NCI-H460 (cell line): ENCODE measurements around the gene PIH1D1. TPM values are rescaled to one million over a fixed set of nuclear protein-coding genes. Genes with fewer than 3 reads are reported as not detected.

ENCODE experiments used
- DNase-seq: peaks from one replicate; pipeline ENCODE4 v3.0.0-alpha.2; 2016; ENCODE audit warnings: low read depth; ENCODE audit errors: extremely low read depth
- small RNA-seq, 2 experiments: library from RNA; depleted of rRNA; stranded (forward); fragments of <200 nt; gene quantifications; one replicate each; pipeline ENCODE3, GENCODE V24; 2014
- total RNA-seq: library from RNA; depleted of rRNA; stranded (reverse); fragments of >200 nt; shearing (Covaris generic); gene quantifications from 2 replicates; pipeline ENCODE4 v1.2.3, GENCODE V29; 2014; rRNA removed

PIH1D1 gene
- total RNA-seq, 1 experiment from 2014 or later: 48.5 TPM

GRCh38 chr19:49398001-49398615 lies 53.5 kb downstream of the PIH1D1 start:
- DNase-seq: no peak

GRCh38 chr19:49396738-49397505 lies 54.7 kb downstream of the PIH1D1 start:
- DNase-seq: no peak

Small RNA genes within 50 kb of the gene (small RNA-seq; reads per million reads assigned to genes)
- gene MIR150 (0 reads per million in 2 experiments), gene SNORD32A (0 reads per million in 2 experiments), gene SNORD33 (0 reads per million in 2 experiments), gene SNORD34 (0 reads per million in 2 experiments), gene SNORD35A (0 reads per million in 2 experiments), gene SNORD35B (0 reads per million in 2 experiments)

Other genes starting within 250 kb of the PIH1D1 start
- gene SLC6A16, start 126.6 kb downstream of the PIH1D1 start, total RNA-seq: 0.30 and 0.43 TPM in 2 replicates
- not detected in 2 replicates for gene CD37, start 116.4 kb downstream of the PIH1D1 start, total RNA-seq
- 13.7 and 13.8 TPM in 2 replicates for gene TEAD2, start 89.4 kb downstream of the PIH1D1 start, total RNA-seq
- not detected in 2 replicates for gene DKKL1, start 87.9 kb downstream of the PIH1D1 start, total RNA-seq
- gene KASH5, start 63.6 kb downstream of the PIH1D1 start, total RNA-seq: not detected in 2 replicates
- gene PTH2, start 28.4 kb downstream of the PIH1D1 start, total RNA-seq: not detected in 2 replicates
- gene GFY, start 26.4 kb downstream of the PIH1D1 start, total RNA-seq: not detected in 2 replicates
- gene SLC17A7, start 10.3 kb downstream of the PIH1D1 start, total RNA-seq: 0.17 TPM in 1 of 2 replicates, not detected in the other
- gene ALDH16A1, start 1.4 kb upstream of the PIH1D1 start, total RNA-seq: 24.7 and 32.4 TPM in 2 replicates
- 0.12 and 0.35 TPM in 2 replicates for gene FLT3LG, start 22.4 kb upstream of the PIH1D1 start, total RNA-seq
- 3,401 and 3,992 TPM in 2 replicates for gene RPL13A, start 35.8 kb upstream of the PIH1D1 start, total RNA-seq
- 2,280 and 2,727 TPM in 2 replicates for gene RPS11, start 44.6 kb upstream of the PIH1D1 start, total RNA-seq
- 0.77 TPM in 1 of 2 replicates, not detected in the other for gene FCGRT, start 60.8 kb upstream of the PIH1D1 start, total RNA-seq
- gene RCN3, start 76.2 kb upstream of the PIH1D1 start, total RNA-seq: 3.1 and 5.6 TPM in 2 replicates
- gene NOSIP, start 128.7 kb upstream of the PIH1D1 start, total RNA-seq: 21.8 and 31.8 TPM in 2 replicates
- gene PRRG2, start 129.5 kb upstream of the PIH1D1 start, total RNA-seq: 0.14 TPM in 1 of 2 replicates, not detected in the other
- gene PRR12, start 139.4 kb upstream of the PIH1D1 start, total RNA-seq: 2.1 and 3.0 TPM in 2 replicates
- gene RRAS, start 188.3 kb upstream of the PIH1D1 start, total RNA-seq: 17.2 and 19.6 TPM in 2 replicates
- gene SCAF1, start 190.4 kb upstream of the PIH1D1 start, total RNA-seq: 8.3 and 12.3 TPM in 2 replicates
- 36.5 and 38.0 TPM in 2 replicates for gene IRF3, start 214.0 kb upstream of the PIH1D1 start, total RNA-seq
- 16.4 and 17.5 TPM in 2 replicates for gene BCL2L12, start 214.1 kb upstream of the PIH1D1 start, total RNA-seq
- 228 and 254 TPM in 2 replicates for gene PRMT1, start 225.5 kb upstream of the PIH1D1 start, total RNA-seq
- gene ADM5, start 237.8 kb upstream of the PIH1D1 start, total RNA-seq: 3.1 and 3.2 TPM in 2 replicates
- 1.7 and 2.2 TPM in 2 replicates for gene CPT1C, start 239.3 kb upstream of the PIH1D1 start, total RNA-seq